Lower lobe of right lung (tissue), 2 donors: ENCODE measurements around the gene SENP1. TPM values are rescaled to one million over a fixed set of nuclear protein-coding genes. Genes with fewer than 3 reads are reported as not detected.

ENCODE experiments used
- ATAC-seq, 2 donors: fragments of 200-7000 bp; cut with Tn5 transposase; one replicate each; pipeline ENCODE4 v1.9.1; 2020 to 2022; ENCODE audit warnings: mild to moderate bottlenecking in 2 of 2, moderate library complexity in 2 of 2
- DNase-seq: peaks from one replicate; pipeline ENCODE4 v3.0.0-alpha.2; 2020
- H3K27ac ChIP-seq: fragments of 200-600 bp; one replicate; pipeline ENCODE4 v1.8.0; 2022
- H3K27me3 ChIP-seq: fragments of 200-600 bp; one replicate; pipeline ENCODE4 v1.8.0; 2022; ENCODE audit warnings: low read depth
- H3K36me3 ChIP-seq: fragments of 200-600 bp; one replicate; pipeline ENCODE4 v1.8.0; 2022; ENCODE audit warnings: mild to moderate bottlenecking
- H3K4me1 ChIP-seq: fragments of 200-600 bp; one replicate; pipeline ENCODE4 v1.8.0; 2022
- H3K4me3 ChIP-seq: fragments of 200-600 bp; one replicate; pipeline ENCODE4 v1.8.0; 2022; ENCODE audit warnings: mild to moderate bottlenecking
- H3K9me3 ChIP-seq: fragments of 200-600 bp; one replicate; pipeline ENCODE4 v1.8.0; 2022
- CTCF ChIP-seq: fragments of 200-600 bp; IDR thresholded peaks from one replicate; pipeline ENCODE4 v1.8.0; 2022; ENCODE audit warnings: antibody characterized with exemption, mild to moderate bottlenecking
- intact Hi-C: fragments of 100-400 bp; cut with DNase I; formaldehyde crosslinking; loops from one replicate; pipeline ENCODE4 v1.11.0; 2022
- total RNA-seq: library from RNA; stranded (reverse); fragmentation: NEBNext Ultra II Directional; extraction: Animal tissue kit (Norgen Biotek cat#: 25700); gene quantifications from one replicate; pipeline ENCODE4 v1.2.1, GENCODE V29; 2021
- donor health status: DM: no; HTN: yes; CAD: no; lungs with severe emphysema.

Gene SENP1
- total RNA-seq, 1 donor from 2014 or later: 17.2 TPM

- H3K36me3 ChIP-seq: peaks cover 85% of the 10 kb centered on the region
- ATAC-seq (no peak), DNase-seq (no peak)
- no peaks in the 10 kb centered on the region for H3K9me3 ChIP-seq
- intact Hi-C loops: no loop called here
- no peak overlapping the region for H3K4me3 ChIP-seq
- H3K4me1 ChIP-seq: no peaks in the 10 kb centered on the region
- H3K27me3 ChIP-seq: no peaks in the 10 kb centered on the region
- H3K27ac ChIP-seq: no peak overlapping the region
- no peak for TF ChIP-seq CTCF
Measured at GRCh38 chr12:48086327-48086726, 19.6 kb downstream of the SENP1 start.

GRCh38 chr12:48084841-48085460 is 20.9 kb downstream of the SENP1 start:
- no peak for ATAC-seq
- intact Hi-C loops: no loop called here
- no peaks in the 10 kb centered on the region for H3K4me1 ChIP-seq

GRCh38 chr12:48084066-48084465 is 21.8 kb downstream of the SENP1 start:
- ATAC-seq (no peak), DNase-seq (no peak)
- H3K4me3 ChIP-seq: no peak overlapping the region
- intact Hi-C loops: no loop called here
- no peaks in the 10 kb centered on the region for H3K4me1 ChIP-seq
- H3K27me3 ChIP-seq: no peaks in the 10 kb centered on the region
- TF ChIP-seq CTCF: peak; percentile 25
- H3K36me3 ChIP-seq: peaks cover 83% of the 10 kb centered on the region
- no peak overlapping the region for H3K27ac ChIP-seq
- no peaks in the 10 kb centered on the region for H3K9me3 ChIP-seq

More at GRCh38 chr12:48084841-48085460, 20.9 kb downstream of the SENP1 start:
- DNase-seq: no peak
- Histone ChIP-seq H3K36me3 (peaks cover 84% of the 10 kb centered on the region), H3K27ac (no peak overlapping the region), H3K27me3 (no peaks in the 10 kb centered on the region), H3K9me3 (no peaks in the 10 kb centered on the region), H3K4me3 (no peak overlapping the region)
- TF ChIP-seq CTCF: no peak

GRCh38 chr12:48080821-48081220 is 25.1 kb downstream of the SENP1 start:
- peaks cover 52% of the 10 kb centered on the region for H3K36me3 ChIP-seq

GRCh38 chr12:48080285-48080684 is 25.6 kb downstream of the SENP1 start:
- H3K4me1 ChIP-seq: no peaks in the 10 kb centered on the region
- ATAC-seq (no peak), DNase-seq (no peak)
- H3K27ac ChIP-seq: no peak overlapping the region
- H3K9me3 ChIP-seq: no peaks in the 10 kb centered on the region
- H3K27me3 ChIP-seq: no peaks in the 10 kb centered on the region
- peaks cover 46% of the 10 kb centered on the region for H3K36me3 ChIP-seq
- intact Hi-C loops: no loop called here
- no peak overlapping the region for H3K4me3 ChIP-seq
- no peak for TF ChIP-seq CTCF

More at GRCh38 chr12:48080821-48081220, 25.1 kb downstream of the SENP1 start:
- Histone ChIP-seq H3K27me3 (no peaks in the 10 kb centered on the region), H3K9me3 (no peaks in the 10 kb centered on the region), H3K27ac (no peak overlapping the region), H3K4me1 (no peaks in the 10 kb centered on the region), H3K4me3 (no peak overlapping the region)
- TF ChIP-seq CTCF: no peak
- DNase-seq: no peak
- ATAC-seq: no peak
- intact Hi-C loops: no loop called here
